Ecto neural progenitor cell (in vitro differentiated cells): ENCODE data around the gene KIR3DL2.
"Not testable (repeated sequence)": the region's sequence is repeated elsewhere in the genome, so short reads cannot be mapped to it uniquely, and the experiment has no call there.

Experiments
- DNase-seq: peaks from one replicate; pipeline ENCODE4 v3.0.0-alpha.2; 2018; ENCODE audit warnings: low spot score

KIR3DL2 gene

GRCh38 chr19:54871696-54872095 is 21.5 kb downstream of the KIR3DL2 start:
- DNase-seq: no peak

GRCh38 chr19:54873990-54874389 is 23.7 kb downstream of the KIR3DL2 start, which contains the start of gene FCAR:
Gene FCAR, plus strand, starts transcription at chr19:54874235. Its CDS starts 55 bp downstream, at chr19:54874290.
- no peak for DNase-seq

DNA sequence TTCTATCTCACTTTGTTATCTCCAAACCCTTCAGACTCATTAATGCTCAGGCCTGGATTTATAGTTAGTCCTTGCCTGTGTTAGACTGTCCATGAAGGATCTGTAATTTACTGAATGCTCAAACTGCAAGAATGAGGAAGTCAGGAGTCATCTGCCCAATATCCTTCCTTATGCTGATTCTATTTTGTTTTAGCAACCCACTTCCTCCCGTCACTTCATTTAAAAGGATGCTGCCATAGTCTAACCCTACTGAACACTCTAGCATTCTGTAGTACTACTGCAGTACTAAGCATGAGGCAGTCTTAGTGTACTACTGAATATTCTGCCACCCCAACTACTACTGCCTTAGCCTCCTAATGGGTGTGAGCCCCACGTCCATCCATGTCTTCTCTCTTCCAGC is 25.3 kb downstream of the KIR3DL2 start:
- DNase-seq: no peak

DNA sequence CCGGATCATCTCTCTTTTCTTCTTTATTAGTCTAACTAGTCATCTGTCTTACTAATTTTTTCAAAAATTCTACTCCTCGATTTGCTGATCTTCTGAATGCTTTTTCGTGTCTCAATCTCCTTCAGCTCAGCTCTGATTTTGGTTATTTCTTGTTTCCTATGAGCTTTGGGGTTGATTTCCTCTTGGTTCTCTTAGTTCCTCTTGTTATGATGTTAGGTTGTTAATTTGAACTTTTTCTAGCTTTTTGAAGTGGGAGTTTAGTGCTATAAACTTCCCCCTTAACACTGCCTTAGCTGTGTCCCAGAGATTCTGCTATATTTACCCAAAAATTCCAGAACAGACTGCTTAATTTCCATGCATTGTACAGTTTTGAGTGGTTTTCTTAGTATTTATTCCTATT is 27.2 kb downstream of the KIR3DL2 start:
- DNase-seq: no peak

DNA sequence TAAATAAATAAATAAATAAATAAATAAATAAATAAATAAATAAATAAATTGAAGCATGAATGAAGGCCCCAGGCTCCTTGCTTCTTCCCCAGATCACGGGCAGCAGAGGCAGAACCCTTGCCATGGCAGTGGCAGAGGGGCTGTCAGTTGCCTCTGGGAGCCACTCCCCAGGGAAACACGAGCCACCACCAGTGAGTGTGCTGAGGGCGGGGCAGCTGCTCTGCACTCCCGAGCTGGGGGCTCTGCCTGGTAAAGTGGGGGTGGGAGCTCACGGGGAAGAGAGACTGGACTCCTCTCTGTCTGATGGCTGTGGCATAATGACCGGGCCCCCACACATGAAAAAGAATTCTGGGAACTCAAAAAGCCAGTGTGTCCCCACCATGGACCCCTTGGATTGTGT is 31.6 kb downstream of the KIR3DL2 start:
- no peak for DNase-seq

DNA sequence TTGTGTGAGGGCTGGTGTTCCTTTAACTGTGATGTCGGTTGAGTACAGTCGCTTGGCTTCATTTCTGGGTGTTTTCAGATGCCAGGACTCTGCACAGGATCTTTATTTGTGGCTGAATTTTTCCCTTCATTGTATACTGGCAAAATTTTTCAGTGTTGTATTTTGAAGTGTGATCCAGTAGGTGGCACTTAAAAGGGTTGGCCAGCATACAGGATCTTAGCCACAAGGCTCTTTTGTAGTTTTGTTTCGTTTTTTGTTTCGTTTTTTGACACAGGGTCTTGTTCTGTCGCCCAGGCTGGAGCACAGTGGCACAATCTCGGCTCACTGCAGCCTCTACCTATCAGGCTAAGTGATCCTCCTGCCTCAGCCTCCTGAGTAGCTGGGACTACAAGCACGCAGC is 32.5 kb downstream of the KIR3DL2 start:
- DNase-seq: no peak

DNA sequence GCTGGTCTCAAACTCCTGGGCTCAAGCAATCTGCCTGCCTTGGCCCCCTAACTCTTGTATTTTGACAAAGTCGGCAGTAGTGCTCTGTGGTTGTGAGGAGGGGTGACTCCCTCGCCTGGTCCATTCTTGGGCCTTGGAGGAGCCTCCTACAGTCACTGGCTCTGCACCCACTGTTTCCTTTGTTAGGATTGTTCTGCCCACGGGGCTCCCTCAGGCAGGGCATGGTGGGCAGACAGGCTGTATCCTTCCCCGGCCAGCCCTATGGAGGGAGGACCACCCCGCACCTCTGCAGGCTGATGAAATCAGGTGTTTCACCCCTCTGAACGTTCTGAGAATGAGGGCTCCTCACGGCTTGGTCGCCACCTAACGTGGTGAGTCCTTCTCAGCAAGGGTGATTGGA is 33.0 kb downstream of the KIR3DL2 start:
- DNase-seq: no peak

DNA sequence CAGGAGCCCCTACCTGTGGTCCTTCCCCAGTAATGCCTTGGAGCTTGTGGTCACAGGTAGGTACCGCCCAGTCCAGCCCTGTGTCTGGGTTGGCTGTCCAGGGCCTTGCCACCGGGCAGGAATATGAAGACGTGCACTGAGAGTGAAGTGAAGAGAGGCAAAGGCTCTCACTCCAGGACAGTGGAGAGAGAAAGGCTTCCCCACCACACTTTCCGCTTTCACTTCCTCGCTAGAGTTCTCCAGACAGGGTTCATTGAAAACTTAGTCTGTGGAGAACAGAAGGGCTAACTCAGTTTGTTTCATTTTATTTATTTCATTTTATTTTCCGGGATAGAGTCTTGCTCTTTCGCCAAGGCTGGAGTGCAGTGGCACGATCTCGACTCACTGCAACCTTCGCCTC is 38.0 kb downstream of the KIR3DL2 start:
- DNase-seq: no peak

DNA sequence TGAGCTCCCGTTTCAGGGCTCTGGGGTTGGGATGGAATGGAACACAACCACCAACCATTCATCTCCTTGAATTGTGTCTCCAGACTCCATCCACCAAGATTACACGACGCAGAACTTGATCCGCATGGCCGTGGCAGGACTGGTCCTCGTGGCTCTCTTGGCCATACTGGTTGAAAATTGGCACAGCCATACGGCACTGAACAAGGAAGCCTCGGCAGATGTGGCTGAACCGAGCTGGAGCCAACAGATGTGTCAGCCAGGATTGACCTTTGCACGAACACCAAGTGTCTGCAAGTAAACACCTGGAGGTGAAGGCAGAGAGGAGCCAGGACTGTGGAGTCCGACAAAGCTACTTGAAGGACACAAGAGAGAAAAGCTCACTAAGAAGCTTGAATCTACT is 39.3 kb downstream of the KIR3DL2 start:
- no peak for DNase-seq

DNA sequence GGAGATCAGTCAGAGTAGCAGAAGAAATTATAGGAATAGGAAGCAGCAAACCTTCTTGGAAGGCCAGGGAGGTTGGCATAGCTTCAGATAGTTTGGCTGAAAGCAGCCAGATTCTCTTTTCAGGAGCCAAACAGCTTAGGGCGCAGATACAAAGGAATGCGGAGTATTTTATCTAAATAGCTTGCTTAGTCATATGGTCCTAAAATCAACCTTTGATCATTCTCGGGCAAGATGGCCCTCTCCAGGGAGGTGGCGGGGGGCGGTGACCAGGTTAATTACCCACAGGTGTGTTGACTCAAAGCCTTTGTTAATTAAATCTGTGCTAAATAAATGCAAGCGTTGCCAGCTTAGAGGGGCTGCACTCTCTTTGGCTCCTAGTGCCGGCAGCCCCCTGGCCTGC is 43.2 kb downstream of the KIR3DL2 start:
- no peak for DNase-seq

- not testable (repeated sequence) for DNase-seq
Measured at GRCh38 chr19:54894106-54894505, 43.9 kb downstream of the KIR3DL2 start.

DNA sequence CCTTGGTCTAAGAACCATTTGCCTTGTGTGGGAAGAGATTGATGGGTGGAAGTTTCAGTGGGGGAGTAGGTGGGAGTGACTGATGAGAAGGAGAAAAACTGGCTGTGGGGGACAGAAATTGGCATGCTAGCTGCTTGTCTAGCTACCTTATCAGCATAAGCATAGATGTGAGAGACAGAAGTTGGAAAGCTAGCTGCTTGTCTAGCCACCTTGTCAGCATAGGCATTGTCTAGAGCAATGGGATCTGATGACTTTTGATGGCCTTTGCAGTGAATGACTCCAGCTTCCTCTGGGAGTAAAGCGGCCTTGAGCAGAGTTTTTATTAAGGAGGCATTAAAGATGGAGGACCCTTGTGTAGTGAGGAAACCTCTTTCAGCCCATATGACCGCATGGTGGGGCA is 45.8 kb downstream of the KIR3DL2 start:
- no peak for DNase-seq

DNA sequence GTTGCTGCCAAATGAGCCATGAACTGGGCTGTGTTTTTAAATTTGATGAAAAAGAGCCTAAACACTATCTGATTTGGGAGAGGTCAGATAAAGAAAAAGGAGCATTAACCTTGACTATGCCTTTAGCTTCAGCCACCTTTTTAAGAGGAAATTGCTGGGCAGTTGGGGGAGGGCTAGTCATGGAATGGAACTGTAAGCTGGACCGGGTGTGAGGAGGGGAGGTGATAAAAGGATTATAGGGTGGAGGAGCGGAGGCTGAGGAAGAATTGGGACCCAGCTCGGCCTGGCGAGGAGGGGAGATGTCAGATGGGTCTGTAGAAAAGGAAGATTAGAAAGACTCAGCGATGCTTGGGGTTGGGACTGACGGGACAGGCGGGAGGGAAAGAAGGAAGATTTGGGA is 48.4 kb downstream of the KIR3DL2 start:
- DNase-seq: not testable (repeated sequence)

DNA sequence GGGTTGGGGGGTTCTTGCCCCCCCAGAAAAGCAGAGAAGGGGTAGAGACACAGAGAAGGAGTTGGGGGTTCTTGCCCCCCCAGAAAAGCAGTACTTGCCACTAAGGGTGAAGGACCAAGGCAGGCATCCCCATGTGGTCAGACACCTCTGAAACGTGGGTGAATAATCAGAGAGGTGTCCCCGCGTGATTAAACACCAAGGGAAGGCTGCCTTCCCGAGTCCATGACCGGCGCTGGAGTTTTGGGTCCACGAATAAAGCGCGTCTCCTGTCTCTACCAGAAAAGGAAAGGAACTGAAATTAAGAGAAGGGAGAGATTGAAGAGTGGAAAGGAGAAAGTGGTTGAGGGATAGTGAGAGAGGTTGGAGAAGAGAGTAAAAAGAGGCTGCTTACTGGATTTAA is 49.4 kb downstream of the KIR3DL2 start:
- DNase-seq: not testable (repeated sequence)

DNA sequence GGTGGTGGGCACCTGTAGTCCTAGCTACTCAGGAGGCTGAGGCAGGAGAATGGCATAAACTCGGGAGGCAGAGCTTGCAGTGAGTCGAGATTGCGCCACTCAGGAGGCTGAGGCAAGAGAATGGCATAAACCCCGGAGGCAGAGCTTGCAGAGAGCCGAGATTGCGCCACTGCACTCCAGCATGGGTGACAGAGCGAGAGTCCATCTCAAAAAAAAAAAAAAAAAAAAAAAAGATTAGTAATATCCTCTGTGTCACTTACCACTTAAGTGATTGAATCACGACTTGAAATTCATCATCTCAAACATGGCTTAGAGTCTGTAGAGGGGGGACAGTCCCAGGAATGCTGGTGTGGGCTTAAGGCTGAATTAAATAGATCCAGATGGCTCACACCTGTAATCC is 50.9 kb downstream of the KIR3DL2 start:
- not testable (repeated sequence) for DNase-seq

- no peak for DNase-seq
Measured at GRCh38 chr19:54902061-54902460, 51.8 kb downstream of the KIR3DL2 start.

DNA sequence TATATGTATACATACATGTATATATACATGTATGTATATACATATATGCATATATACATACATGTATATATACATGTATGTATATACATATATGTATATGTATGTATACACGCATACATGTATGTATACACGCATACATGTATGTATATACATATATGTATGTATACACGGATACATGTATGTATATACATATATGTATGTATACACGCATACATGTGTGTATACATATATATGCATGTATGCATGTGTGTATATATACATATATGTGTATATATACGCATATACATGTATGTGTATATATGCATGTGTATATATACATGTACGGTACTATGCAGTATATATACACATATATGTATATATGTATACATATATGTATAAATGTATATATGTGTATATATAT is 53.1 kb downstream of the KIR3DL2 start:
- no peak for DNase-seq

DNA sequence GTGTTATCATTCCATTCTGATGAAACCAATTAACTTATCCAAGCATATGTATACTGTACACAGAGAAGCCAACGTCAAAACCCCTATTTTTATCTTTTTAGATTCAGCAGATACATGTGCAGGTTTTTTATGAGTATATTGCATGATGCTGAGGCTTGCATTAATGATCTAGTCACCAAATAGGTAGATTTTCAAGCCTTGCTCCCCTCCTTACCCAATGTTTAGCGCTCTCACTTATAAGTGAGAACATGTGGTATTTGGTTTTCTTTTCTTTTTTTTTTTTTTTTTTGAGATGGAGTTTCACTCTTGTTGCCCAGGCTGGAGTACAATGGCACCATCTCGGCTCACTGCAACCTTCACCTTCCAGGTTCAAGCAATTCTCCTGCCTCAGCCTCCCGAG is 54.0 kb downstream of the KIR3DL2 start:
- DNase-seq: not testable (repeated sequence)

- no peak for DNase-seq
Measured at GRCh38 chr19:54905421-54905802, 55.2 kb downstream of the KIR3DL2 start.

DNA sequence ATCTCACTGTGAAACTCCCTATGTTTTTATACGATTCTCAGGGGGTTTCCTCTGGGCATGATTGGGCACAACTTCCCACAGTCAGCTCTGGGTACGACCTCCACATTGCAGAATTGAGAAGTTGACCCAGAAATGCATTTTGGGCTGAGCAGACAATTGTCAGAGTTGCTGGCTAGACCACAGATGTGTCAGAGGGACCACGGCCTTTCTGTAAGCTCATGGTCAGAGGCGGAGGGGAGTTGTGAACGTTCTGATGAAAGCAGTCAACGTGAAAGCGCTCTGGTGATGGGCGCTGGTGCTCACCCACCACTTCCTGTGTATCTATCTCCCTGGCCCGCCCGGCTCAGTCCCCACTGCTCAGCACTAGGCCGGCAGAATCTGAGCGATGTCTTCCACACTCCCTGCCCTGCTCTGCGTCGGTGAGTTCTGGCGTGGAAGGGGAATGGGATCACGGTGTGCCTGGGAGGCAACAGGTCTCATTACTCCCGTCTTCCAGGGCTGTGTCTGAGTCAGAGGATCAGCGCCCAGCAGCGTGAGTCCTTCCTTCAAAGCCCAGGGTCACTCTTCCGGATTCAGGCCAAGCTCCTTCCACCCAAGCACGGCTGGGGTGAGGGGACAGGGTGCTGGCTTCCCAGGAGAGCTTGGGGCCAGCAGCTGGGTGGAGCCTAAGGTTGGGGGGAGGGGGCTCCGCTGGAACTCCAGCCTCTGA is 55.7 kb downstream of the KIR3DL2 start, which contains the start of gene NCR1:
Gene NCR1, plus strand, starts transcription at position 346 of the 709 bp plus-strand sequence. Its CDS starts 40 bp downstream, at position 386.
- DNase-seq: no peak

- no peak for DNase-seq
Measured at GRCh38 chr19:54906819-54907218, 56.6 kb downstream of the KIR3DL2 start.

DNA sequence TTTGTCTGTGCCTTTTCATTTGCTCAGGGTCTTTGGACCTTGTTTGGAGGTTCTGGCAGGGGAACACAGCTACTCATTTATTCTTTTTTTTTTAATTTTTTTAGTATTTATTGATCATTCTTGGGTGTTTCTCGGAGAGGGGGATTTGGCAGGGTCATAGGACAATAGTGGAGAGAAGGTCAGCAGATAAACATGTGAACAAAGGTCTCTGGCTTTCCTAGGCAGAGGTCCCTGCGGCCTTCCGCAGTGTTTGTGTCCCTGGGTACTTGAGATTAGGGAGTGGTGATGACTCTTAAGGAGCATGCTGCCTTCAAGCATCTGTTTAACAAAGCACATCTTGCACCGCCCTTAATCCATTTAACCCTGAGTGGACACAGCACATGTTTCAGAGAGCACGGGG is 57.7 kb downstream of the KIR3DL2 start:
- DNase-seq: not testable (repeated sequence)
